GM12864 (cell line): ENCODE results near the gene UPK2.

ENCODE experiments used
- DNase-seq: peaks from one replicate; pipeline ENCODE4 v3.0.0-alpha.2; 2011; ENCODE audit warnings: low read depth
- H3K4me3 ChIP-seq: 2 replicates; pipeline ENCODE4 v1.5.1; 2011; ENCODE audit warnings: mild to moderate bottlenecking, low read depth, low read length, control low read depth
- CTCF ChIP-seq: IDR thresholded peaks from 2 replicates; pipeline ENCODE4 v1.5.1; 2011; ENCODE audit warnings: low read depth, mild to moderate bottlenecking, moderate library complexity, low read length, control low read depth, inconsistent platforms; ENCODE audit errors: missing control alignments

Gene UPK2

GRCh38 chr11:118914987-118915386 is 41.1 kb upstream of the UPK2 start:
- DNase-seq: no peak
- no peak for TF ChIP-seq CTCF
- H3K4me3 ChIP-seq: no peak overlapping the region

- TF ChIP-seq CTCF: no peak
- no peak overlapping the region for H3K4me3 ChIP-seq
- no peak for DNase-seq
Measured at GRCh38 chr11:118915396-118915795, 40.7 kb upstream of the UPK2 start.

GRCh38 chr11:118915941-118916841 is 39.9 kb upstream of the UPK2 start:
- DNase-seq: no peak
- TF ChIP-seq CTCF: no peak
- H3K4me3 ChIP-seq: no peak overlapping the region

GRCh38 chr11:118916842-118917388 is 39.2 kb upstream of the UPK2 start:
- no peak overlapping the region for H3K4me3 ChIP-seq
- no peak for TF ChIP-seq CTCF
- no peak for DNase-seq

GRCh38 chr11:118917481-118918127 is 38.5 kb upstream of the UPK2 start:
- no peak for TF ChIP-seq CTCF
- DNase-seq: no peak

GRCh38 chr11:118918128-118918685 is 37.9 kb upstream of the UPK2 start:
- DNase-seq: no peak
- H3K4me3 ChIP-seq: no peak overlapping the region
- TF ChIP-seq CTCF: no peak

More at GRCh38 chr11:118917481-118918127, 38.5 kb upstream of the UPK2 start:
- no peak overlapping the region for H3K4me3 ChIP-seq
